HG02870 (cell line): ENCODE data around the gene SSMEM1.
"Not testable (repeated sequence)": the region's sequence is repeated elsewhere in the genome, so short reads cannot be mapped to it uniquely, and the experiment has no call there.

Source experiments
- ATAC-seq: cut with Tn5 transposase; IDR thresholded peaks from one replicate; pipeline ENCODE4 v1.9.1; 2021; ENCODE audit warnings: mild to moderate bottlenecking, moderate library complexity; ENCODE audit not compliant: unreplicated experiment

Gene SSMEM1, protein sequence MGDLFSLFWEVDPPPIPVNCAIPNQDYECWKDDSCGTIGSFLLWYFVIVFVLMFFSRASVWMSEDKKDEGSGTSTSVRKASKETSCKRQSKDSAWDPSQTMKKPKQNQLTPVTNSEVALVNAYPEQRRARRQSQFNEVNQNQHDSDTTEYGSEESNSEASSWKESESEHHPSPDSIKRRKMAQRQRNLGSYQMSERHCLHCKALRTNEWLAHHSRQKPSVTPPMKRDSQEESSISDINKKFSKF

DNA sequence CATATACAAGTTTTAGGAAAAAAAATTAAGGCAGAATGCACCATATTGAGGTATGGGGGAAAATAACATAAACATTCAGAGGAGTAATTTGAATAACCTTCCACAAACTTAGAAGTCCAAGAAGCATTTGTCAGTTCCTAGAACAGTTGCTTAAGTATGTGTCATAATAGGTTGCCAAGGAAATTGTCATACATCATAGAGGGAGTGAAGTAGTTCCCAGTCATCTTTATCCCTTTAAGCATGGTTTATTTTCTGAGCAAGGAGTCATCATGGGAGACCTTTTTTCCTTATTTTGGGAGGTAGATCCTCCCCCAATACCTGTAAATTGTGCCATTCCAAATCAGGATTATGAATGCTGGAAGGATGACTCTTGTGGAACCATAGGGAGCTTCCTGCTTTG lies at the start of gene SSMEM1:
TSS of gene SSMEM1 (plus strand) at position 219 of the 400 bp plus-strand sequence. CDS start at position 270, 51 bp downstream.
- no peak for ATAC-seq

DNA sequence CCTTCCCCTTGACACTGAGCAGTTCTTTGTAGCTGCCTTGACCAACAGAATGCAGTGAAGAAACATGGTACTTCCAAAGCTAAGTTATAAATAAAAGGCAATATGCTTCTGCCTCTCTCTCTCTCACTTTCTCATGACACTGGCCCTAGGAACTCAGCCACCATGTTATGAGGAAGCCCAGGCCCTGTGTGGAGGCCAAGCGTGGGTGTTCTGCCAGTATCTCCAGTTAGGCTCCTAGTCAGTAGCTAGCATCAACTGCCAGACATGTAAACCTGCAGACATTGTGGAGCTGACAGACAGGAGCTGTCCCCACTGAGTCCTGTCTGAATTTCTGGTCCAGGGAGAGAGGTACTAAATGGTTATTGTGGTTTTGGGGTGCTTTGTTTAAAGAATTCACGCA lies 47.6 kb upstream of the SSMEM1 start:
- no peak for ATAC-seq

DNA sequence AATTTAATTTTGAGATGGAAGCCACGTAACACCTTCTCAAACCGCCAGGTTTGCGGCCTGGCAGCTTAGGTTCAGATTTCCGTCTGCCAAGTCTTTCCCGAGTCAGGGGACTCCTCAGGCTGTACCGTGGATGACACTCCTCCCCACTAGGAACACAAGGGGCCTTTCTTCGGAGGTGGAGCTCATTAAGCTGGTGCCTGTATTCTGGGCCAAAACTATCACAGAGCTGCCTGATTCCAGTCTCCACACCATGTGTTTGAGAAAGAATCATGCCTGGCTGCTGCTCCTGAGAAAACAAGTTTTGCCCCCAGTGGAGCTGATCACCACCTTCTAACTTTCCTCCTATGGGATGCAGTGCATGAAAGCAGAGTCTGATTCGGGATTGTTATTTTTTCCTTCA lies 47.2 kb upstream of the SSMEM1 start:
- ATAC-seq = no peak

DNA sequence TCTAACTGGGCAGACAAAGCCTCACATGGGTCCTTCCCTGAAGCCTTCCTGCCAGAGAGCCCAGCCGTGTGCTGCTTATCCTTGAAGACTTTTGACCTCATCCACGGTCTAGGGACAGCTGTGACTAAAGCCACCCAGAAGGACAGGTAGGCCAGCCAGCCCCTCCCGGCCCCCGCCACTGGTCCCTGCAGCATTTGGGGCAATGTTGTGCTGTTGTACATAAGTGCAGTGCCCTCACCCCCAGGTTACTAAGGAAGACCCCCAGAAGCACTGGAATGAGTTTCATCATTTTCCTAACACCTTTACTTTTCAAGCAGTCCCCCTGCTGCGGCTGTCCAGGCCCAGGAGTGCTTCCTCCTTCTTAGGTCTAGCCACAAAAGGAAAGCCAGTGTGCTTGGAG lies 45.5 kb upstream of the SSMEM1 start:
- ATAC-seq = no peak

DNA sequence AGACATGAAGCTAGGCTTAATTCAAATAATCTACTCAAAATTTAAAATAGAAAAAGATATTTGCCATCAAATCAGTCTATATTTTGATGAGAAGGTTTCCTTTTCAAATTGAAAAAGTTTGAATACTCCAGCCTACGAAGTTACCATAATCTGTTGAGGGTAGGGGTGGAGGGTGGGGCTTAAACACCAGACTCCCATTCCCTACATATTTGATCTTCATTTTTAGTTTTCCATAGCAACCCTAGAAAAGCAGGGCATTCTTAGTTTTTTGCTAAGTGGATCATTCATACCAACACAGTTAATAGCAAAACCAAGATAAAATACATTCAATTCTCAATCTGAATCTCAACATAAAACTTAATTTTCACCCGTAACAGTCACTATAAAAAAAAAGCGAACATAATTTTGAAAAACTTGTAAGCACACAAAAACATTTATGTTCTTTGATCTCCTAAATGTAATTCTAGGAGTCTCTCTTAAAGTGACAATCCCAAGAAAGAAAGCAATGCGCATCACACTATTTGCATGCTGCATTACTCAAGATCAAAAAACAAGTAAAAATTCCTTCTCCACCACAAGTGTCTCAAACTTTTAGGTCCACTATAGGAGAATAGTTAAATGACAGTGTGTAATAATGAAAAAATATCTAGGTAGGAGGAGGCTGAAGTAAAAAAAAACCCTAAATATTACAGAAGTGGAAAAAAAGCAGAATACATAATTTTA lies 33.3 kb upstream of the SSMEM1 start:
- ATAC-seq = no peak

DNA sequence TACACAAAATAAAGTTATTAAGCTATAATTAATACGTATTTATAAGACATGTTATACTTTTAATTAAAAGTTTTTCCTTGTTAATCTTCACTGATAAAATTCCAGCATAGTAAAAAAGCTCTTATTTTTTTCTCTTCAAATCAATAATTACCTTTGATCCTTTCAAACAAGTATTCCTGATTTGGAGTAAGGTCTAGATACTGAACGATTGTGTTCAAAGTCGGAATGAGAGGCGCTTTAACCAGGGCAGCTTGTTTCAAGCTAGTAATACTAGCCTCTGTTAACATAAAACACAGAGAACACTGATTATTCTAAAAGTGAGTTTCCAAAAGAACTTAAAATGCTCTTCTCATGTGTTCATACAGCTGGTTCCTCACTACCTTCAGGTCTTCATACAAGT lies 29.4 kb upstream of the SSMEM1 start:
- ATAC-seq = no peak

DNA sequence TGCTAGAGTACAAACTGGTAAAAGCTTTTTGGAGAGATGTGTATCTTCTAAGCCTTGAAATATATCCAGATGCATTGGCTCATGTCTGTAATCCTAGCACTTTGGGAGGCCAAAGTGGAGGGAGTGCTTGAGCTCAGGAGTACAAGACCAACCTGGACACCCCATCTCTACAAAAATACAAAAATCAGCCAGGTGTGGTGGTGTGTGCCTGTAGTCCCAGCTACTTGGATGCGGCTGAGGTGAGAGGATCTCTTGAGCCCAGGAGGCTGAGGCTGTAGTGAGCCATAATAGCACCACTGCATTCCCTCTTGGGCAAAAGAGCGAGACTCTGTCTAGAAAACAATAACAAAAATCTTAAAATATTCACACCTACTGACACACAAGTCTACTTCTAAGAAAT lies 28.0 kb upstream of the SSMEM1 start:
- no peak for ATAC-seq

DNA sequence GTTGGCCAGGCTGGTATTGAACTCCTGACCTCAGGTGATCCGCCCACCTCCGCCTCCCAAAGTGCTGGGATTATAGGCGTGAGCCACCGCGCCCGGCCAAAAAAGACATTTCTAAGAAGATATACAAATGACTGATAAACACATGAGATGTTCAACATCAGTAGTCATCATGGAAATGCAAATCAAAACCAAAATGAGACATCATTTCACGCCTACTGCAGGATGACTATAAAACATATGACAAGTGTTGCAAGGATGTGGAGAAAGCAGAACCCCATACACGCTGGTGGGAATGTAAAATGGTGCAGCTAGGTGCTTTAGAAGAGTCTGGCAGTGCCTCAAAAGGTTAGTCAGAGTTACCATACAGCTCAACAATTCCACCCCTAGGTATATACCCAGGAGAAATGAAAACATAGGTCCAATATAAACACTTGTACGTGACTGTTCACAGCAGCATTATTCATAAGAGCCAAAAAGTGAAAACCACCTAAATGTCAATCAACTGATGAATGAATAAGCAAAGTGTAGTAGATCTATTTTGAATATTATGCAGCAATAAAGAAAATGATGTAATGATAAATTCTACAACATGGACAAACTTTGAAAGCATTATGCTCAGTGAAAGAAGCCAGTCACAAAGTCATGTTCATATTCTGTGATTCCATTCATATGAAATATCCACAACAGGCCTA lies 26.9 kb upstream of the SSMEM1 start:
- ATAC-seq = no peak

DNA sequence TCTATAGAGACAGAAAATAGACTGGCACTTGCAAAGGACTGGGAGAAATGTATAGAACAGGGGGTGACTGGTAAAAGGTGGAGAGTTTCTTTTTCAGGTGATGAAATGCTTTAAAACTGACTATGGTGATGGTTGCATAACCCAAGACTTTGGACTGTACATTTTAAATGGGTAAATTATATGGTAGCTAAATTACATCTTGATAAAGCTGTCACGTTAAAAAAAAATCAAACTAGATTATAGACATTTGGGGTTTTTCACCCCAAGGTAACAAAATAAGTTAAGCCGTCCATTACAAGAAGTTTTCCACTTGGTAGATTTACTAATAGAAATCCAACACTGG lies 26.4 kb upstream of the SSMEM1 start:
- no peak for ATAC-seq

DNA sequence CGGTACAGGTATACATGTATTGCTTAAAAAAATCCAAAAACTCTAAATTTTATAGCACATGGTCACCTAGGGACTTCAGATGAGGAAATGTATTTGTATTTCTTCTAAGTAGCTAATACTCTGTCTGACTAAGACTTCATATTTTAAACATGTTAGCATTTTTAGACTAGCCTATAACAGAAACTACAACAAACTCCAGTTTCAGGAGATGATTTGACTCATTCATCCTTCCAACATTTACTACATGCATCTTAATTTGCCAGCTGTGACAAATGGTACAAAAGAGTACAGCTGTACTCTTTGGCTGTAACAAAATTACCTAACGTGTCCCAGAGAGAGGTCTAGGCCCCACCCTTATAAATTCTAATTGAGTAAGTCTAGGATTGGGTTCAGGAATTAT lies 24.7 kb upstream of the SSMEM1 start:
- ATAC-seq = peak; percentile 81

DNA sequence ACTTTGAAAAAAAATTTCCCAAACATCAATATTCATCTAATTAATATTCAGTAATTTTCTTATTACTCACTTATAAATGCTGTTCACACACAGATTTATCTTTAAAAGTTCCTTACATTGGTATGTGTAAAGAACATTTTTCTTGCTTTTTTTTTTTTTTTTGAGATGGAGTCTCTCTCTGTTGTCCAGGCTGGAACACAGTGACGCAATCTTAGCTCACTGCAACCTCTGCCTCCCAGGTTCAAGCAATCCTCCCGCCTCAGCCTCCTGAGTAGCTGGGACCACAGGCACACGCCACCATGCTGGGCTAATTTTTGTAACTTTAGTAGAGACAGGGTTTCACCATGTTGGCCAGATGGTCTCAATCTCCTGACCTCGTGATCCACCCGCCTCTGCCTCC lies 23.3 kb upstream of the SSMEM1 start:
- ATAC-seq = not testable (repeated sequence)

DNA sequence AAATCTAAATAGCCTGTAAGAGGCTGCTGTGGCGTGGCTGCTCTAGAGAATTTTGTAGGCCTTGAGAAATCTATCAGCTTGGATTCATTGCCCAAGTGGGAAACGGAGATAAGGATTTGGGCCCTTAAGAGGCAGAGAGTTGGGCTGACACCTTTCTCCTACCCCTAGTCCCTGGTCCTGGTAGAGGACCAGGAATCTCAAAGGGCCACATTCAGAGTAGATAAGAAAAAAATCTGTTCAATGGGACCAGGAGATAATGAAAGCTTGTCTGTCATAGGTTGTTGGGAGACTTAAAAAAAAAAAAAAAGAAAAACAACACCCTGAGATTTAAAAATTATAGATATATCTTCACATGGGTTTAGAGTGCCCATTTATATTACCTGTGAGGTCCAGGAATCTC lies 20.3 kb upstream of the SSMEM1 start:
- ATAC-seq = no peak

DNA sequence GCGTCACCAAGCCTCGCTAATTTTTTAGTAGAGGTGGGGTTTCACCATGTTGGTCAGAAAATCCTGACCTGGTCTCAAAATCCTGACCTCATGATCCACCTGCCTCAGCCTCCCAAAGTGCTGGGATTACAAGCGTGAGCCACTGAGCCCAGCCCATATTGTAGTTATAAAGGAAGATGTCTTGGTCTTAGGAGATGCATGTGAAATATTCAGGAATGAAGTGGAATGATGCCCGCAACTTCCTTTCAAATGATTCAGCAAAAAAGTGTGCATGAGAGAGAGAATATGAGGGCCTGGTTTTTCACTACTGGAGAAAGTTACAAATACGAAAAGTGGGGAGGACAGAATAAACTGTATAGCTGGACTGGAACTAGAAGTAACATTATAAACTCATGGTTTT lies 18.3 kb upstream of the SSMEM1 start:
- no peak for ATAC-seq

DNA sequence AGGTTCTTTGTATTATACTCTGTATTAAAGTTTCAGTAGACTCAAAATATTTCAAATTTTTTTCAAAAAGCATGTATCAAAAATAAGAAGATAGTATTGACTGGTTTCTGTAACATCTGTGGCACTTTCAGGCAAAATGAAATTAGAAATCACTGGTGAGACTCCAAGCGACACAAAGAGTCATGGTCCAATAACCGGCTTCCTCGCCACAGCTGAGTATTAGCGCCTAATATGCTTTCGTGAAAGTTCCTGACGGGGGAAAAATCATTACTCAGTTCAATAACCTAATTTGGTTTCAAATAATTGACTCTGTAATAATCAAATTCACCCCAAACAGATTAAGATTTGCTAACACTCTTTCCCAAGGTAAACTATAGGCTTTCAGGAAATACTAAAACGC lies 15.9 kb upstream of the SSMEM1 start:
- no peak for ATAC-seq

DNA sequence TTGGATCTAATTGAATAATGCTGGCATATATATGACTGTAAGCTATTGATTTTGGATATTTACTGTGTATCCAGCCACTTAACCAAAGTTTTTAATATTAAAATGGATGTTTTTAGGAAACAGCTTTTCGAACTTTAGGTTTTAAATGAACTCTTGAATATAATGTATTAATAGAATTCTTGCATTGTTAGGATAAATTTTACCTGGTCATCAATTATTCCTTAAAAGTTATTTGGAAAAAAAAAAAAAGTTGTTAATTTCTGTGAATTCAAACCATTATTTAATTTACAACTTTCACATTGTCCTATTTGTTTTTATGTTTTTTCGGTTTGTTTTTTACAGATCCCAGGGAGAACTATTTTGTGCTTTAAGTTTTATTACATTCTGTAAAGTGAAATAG lies 12.3 kb upstream of the SSMEM1 start:
- ATAC-seq = no peak

DNA sequence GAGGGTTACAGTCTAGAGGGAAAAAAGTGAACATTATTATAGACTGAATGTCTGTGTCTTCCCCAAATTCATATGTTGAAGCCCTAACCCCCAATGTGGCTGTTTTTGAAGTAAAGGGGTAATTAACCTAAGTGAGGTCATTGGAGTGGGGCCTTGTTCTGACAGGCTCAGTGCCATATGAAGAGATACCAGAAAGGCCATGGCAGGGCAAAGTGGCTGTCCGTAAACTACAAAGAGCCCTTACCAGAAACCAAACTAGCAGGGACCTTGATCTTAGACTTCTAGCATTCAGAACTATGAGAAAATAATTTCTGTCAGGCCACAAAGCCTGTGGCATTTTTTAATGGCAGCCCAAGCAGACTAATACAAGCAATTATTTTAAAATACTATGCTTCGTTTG lies 11.2 kb upstream of the SSMEM1 start:
- ATAC-seq = no peak

DNA sequence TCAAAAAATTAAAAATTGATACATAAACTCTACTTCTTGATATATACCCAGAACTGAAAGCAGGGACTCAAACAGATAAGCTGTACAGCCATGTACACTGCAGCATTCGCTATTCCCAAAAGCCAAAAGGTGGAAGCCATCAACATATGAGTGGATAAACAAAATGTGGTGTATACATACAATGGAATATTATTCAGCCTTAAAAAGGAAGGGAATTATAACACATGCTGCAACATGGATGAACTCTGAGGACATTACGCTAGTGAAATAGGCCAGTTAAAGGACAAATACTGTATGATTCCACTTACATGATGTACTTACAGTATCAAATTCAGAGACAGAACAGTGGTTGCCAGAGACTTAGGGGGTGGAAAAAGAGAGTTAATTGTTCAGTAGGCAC lies 10.6 kb upstream of the SSMEM1 start:
- no peak for ATAC-seq

DNA sequence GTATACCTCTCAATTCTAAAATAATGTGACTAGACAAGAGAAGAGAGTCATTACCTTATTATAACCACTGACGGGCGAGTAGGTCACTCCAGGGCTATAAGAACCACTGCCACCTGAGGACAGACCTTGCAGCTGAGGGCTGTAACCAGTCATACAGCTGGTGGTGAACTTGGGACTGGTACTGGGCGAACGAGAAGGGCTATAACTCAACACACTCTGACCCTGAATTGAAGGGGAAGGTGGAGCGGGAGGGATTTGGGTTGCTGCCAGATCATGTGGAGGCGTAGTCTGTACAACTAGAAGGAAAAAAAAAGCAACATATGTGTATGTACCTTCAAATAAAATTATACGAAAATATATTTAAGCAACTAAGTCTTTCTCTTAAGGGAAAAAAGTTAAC lies 5.9 kb upstream of the SSMEM1 start:
- ATAC-seq = no peak

DNA sequence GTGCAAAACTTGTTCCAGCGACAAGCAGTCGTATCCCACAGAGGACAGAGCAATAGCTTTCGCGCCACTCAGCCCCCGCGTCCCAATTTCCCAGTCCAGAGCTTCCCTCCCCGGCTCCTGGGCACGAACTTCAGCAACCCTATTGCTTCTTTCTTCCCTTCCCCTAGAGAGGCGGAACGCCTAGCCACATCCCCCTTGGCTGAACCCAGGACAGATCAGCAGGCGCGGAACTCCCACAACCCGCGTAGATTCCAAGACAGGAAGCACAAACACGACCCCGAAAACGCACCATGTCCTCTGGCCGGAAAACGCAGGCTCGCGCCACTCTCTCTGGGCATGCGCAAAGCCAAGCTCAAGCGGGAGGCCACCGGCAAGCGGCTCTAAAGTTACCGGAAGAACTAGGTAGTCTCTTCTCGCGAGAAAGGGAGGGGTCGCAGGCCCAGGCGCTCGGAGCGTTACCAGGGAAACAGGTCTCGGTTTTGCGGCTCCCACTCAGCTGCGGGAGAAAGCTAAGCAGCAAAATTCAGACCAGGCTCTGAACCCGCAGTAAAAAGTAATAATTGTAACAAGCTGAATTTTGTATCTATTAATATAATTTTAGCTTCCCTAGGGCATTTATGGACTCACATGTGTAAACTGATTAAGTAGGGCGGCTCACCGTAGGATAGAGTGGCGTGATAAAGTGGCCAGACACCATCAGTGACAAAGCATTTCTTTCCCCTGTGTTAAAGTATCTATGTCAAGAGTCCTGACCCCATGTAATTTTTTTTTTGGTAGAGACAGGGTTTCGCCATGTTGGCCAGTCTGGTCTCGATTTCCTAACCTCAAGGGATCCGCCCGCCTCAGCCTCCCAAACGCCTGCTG lies 2.3 kb upstream of the SSMEM1 start, which contains the start of gene TMEM209:
TSS of gene TMEM209 (minus strand) at position 323 of the 864 bp plus-strand sequence. CDS start at position 292, 31 bp downstream.
- ATAC-seq = peak; percentile 92

DNA sequence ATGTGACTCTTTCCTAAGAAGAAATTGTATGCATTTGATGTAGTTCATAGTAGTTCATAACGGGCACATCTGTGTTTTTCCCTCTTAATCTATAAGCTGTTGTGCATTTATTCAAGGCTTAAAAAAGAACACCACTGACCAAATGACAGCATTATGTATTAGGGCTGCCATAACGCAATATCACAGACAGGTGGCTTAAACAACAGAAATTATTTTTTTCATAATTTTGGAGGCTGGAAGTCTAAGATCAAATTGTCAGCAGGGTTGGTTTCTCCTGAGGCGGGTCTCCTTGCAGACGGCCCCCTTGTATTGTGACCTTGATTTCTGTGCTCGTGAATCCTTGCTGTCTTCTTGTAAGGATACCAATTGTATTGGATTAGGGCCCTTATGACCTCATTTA lies 627 bp upstream of the SSMEM1 start:
- no peak for ATAC-seq

DNA sequence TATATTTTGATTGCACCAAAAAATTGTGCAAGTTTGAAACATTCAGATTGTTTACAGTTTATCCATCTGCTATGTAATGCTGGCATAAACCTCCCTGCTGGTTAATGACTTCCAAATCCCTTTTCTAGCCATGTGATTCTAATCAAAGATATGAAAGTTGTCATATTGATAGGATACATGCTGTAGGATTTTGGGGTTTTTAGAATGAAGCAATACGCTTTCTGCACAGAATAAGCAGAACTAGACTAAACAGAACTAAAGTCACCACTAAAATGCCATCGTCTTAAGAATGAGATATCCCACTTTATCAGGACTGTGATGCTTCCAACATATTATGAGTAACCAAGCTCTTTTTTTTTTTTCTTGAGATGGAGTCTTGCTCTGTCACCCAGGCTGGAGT lies 856 bp downstream of the SSMEM1 start:
- ATAC-seq = no peak
